GM19438 (cell line): ENCODE data around the gene LAMB4.

Experiments
- ATAC-seq: cut with Tn5 transposase; IDR thresholded peaks from one replicate; pipeline ENCODE4 v1.9.1; 2021; ENCODE audit warnings: low read depth; ENCODE audit not compliant: unreplicated experiment

Gene LAMB4

GRCh38 chr7:108114117-108114841, 15.9 kb downstream of the LAMB4 start:
- ATAC-seq = peak; percentile 87

- ATAC-seq = no peak
Measured at GRCh38 chr7:108112683-108113082, 17.5 kb downstream of the LAMB4 start.

- no peak for ATAC-seq
Measured at GRCh38 chr7:108109221-108109908, 20.8 kb downstream of the LAMB4 start.

GRCh38 chr7:108108131-108108530, 22.0 kb downstream of the LAMB4 start:
- no peak for ATAC-seq

- no peak for ATAC-seq
Measured at GRCh38 chr7:108104324-108104723, 25.8 kb downstream of the LAMB4 start.

GRCh38 chr7:108103558-108104298, 26.4 kb downstream of the LAMB4 start:
- ATAC-seq = no peak

GRCh38 chr7:108102671-108103312, 27.4 kb downstream of the LAMB4 start:
- ATAC-seq = no peak

GRCh38 chr7:108101759-108102158, 28.4 kb downstream of the LAMB4 start:
- no peak for ATAC-seq

GRCh38 chr7:108099713-108100112, 30.4 kb downstream of the LAMB4 start:
- no peak for ATAC-seq

- ATAC-seq = no peak
Measured at GRCh38 chr7:108097703-108098102, 32.5 kb downstream of the LAMB4 start.

- ATAC-seq = no peak
Measured at GRCh38 chr7:108096996-108097395, 33.2 kb downstream of the LAMB4 start.

- peak; percentile 71 for ATAC-seq
Measured at GRCh38 chr7:108094933-108095710, 35.0 kb downstream of the LAMB4 start.

GRCh38 chr7:108094346-108094745, 35.8 kb downstream of the LAMB4 start:
- ATAC-seq = no peak

- no peak for ATAC-seq
Measured at GRCh38 chr7:108093851-108094331, 36.3 kb downstream of the LAMB4 start.

- no peak for ATAC-seq
Measured at GRCh38 chr7:108093341-108093740, 36.8 kb downstream of the LAMB4 start.

- no peak for ATAC-seq
Measured at GRCh38 chr7:108091461-108091831, 38.7 kb downstream of the LAMB4 start.

- ATAC-seq = no peak
Measured at GRCh38 chr7:108090791-108091460, 39.2 kb downstream of the LAMB4 start.

- no peak for ATAC-seq
Measured at GRCh38 chr7:108089381-108089780, 40.8 kb downstream of the LAMB4 start.

- ATAC-seq = no peak
Measured at GRCh38 chr7:108088729-108089128, 41.4 kb downstream of the LAMB4 start.

GRCh38 chr7:108087778-108088177, 42.4 kb downstream of the LAMB4 start:
- ATAC-seq = no peak
